ENCODE data around the gene TMC7.
"Not testable (repeated sequence)": the region's sequence is repeated elsewhere in the genome, so short reads cannot be mapped to it uniquely, and the experiment has no call there.

The TMC7 gene

DNA sequence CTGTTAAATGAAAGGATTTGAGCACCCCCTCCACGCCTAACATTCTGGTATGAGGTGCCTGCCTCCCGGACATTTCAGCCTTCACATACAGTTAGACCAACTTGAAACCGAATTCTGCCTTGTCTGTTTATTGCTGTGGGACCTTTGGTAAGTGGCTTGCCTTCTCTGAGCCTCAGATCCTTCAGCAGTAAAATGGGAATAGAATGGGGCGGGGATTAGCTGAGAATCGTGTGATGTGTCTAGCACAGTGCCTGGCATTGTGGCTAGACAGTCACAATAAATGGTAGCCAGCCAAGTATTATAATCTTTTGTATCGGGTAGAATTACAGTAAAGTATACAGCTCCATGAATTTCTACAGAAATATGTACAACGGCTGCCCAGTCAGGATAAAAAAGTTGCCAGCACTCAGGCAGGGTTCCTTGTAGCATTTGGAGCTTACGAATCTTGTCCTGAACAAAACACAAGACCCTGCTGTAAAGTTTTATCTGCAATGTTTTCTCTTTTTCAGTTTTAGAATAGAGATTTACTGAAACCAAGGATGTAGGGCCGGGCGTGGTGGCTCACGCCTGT, 786 bp downstream of the TMC7 start:
- DNase-seq, result no peak

DNA sequence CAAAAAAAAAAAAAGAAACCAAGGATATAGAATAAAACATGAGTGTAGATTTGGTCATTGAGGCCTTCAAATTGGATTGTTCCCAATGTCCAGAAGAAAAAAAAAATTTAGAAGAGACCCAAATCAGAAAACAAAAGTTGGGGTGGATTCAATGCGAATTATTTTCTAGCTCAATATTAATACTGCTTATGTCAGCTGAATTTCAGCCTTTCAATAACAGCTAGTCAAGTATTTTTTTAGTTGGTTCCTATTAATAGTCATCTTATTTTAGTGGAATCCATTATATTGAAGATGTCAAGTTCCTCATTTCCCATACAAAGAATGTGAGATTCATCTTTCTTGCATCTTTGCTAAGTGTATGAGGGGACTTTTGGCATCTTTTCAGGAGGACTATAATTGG, 1.5 kb downstream of the TMC7 start:
- not testable (repeated sequence) for DNase-seq

DNA sequence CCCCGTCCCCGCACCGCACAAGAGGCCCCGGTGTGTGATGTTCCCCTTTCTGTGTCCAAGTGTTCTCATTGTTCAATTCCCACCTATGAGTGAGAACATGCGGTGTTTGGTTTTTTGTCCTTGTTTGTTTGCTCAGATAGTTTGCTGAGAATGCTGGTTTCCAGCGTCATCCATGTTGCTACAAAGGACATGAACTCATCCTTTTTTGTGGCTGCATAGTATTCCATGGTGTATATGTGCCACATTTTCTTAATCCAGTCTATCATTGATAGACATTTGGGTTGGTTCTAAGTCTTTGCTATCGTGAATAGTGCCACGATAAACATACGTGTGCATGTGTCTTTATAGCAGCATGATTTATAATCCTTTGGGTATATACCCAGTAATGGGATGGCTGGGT, 8.0 kb downstream of the TMC7 start:
- not testable (repeated sequence) for DNase-seq

DNA sequence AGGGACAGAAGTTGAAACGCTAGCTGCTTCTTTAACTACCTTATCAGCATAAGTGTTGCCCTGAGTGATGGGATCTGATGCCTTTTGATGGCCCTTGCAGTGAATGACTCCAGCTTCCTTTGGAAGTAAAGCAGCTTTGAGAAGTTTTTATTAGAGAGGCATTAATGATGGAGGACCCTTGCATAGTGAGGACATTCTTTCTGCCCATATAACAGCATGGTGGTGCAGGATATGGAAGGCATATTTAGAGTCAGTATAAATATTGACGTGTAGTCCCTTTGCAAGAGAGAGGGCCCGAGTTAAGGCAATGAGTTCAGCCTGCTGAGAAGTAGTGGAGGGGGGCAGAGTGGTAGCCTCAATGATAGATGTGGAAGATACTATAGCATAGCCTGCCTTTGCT, 9.8 kb downstream of the TMC7 start:
- not testable (repeated sequence) for DNase-seq

DNA sequence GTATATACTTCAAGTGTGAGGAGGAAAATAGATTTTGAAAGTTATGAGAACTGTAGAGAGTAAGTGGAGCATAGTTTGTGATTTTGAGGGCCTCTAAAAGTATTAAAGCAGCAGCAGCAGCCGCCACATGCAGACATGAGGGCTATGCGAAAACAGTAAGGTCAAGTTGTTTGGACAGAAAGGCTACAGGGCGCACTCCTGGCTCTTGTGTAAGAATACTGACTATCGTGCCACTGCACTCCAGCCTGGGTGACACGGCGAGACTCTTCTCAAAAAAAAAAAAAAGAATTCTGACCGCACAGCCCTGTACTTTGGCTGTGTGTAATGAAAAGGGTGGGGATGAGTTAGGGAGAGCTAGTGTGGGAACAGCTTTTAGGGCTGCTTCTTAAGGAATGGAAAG, 10.4 kb downstream of the TMC7 start:
- DNase-seq, result not testable (repeated sequence)

DNA sequence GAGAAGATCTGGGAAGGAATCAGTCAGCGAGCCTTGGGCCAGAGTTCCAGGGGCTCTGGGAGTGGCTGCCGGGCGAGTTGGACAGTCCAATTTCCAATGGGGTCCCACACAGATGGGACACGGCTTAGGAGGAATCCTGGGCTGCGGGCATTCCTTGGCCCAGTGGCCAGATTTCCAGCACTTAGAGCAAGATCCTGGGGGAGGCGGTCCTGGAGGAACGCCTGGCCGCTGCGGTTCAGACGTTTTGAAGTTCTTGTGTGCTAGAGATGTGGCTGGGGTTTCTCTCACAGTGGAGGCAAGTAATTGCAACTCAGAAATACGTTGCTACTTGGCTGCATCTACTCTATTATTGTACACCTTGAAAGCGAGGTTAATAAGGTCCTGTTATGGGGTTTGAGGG, 11.7 kb downstream of the TMC7 start:
- DNase-seq, result not testable (repeated sequence)

DNA sequence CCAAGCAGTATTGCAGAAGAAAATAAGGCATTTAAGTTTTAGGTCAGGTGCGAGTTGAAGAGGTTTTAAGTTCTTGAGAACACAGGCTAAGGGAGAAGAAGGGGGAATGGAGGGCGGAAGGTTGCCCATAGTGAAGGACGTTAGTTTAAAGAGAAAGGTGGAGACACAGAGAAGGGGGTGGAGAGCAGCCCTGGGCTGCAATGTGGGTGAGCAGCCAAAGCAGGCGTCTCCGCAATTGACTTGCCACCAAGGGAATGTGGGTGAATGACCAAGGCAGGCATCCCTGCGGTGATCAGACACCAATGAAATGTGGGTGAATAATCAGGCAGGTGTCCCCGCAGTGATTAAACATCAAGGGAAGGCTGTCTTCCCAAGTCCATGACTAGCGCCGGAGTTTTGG, 12.8 kb downstream of the TMC7 start:
- DNase-seq, result not testable (repeated sequence)

DNA sequence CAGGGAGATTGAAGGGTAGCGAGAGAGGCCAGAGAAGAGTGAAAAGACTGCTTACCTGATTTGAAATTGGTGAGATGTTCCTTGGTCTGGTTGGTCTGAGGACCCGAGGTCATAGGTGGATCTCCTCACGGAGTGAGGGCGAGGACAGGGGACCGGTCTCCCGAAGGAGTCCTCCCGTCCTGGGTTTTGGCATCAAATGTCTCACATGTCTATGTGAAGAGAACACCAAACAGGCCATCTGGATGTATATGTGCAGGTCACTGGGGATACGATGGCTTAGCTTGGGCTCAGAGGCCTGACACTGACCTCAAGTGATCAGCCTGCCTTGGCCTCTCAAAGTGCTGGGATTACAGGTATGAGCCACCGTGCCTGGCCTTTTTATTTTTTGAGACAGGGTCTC, 13.3 kb downstream of the TMC7 start:
- not testable (repeated sequence) for DNase-seq

DNA sequence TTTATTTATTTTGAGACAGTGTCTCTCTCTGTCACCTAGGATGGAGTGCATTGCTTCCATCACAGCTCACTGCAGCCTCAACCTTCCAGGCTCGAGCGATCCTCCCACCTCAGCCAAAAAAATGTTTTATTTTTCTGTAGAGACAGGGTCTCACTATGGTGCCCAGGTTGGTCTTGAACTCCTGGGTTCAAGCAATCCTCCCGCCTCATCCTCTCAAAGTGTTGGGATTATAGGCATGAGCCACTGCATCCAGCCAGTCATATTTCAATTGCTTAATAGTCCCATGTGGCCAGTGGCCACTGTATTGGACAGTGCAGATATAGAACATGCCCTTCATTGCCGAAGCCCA, 15.3 kb downstream of the TMC7 start:
- DNase-seq, result no peak

DNA sequence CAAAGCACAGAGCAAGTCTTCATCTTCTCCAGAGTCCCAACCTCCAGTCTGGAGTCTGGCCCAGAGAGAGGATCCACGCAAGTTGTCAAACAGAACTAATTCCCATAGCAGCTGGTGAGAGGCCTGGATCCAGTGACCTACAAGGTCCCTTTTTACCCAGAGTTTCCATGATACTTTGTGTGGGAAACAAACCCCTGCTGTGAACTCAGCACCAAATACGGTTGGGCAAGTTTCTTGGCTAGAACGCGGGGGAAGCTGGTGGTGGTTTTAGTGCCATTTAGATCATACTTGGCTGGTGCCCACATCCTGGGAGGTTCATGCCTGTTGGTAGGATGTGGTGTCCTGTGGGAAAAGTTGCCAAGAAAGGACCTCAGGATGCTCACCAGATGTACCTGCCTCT, 18.1 kb downstream of the TMC7 start:
- no peak for DNase-seq

DNA sequence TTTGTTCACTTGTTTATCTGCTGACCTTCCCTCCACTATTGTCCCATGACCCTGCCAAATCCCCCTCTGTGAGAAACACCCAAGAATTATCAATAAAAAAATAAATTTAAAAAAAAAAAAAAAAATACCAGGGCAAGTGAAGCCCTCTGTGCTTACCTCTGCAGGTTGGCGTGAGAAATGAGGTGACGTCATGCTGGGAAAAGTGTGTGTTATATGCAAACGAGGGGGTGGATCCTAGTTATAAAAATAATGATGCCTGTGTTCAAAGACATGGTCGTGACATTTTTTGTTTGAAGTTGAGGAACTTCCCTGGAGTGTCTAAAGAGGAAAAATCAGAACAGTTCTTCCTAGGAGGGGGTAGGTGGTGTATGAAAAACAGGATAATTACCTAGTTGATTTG, 20.2 kb downstream of the TMC7 start:
- DNase-seq, result no peak

DNA sequence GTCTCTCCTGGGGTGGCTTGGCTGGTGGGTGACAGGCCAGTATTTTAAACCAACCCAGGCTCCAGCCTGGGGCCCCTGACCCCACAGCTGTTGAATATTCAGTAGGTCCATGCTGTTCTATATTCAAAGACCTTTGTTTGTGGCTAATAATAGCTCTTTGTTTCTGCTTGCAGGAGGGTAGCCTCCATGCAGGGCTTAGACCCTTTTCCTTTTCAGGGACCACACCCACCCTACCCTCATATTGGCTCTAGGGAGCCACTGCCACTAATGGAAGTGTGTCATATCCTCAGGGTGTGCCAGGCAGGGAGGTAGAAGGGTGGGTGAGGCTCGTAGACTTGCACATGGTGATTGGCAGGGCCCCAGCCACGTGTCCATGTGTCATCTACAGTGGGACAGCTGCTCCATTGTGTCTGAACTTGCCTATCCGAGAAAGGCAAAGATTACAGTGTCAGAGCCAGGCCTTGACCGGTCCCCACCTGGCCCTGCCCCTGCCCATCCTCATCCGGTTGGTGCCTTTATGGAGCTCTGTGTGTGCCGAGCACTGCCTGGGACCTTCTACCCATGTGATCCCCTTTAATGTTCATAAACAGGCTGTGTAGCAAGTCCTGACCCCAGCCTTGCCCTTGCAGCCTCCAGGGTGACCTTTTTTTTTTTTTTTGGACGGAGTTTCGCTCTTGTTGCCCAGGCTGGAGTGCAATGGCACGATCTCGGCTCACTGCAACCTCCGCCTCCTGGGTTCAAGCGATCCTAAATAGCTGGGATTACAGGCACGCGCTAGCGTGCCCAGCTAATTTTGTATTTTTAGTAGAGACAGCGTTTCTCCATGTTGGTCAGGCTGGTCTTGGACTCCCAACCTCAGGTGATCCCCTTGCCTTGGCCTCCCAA, 22.1 kb downstream of the TMC7 start:
- no peak for DNase-seq

DNA sequence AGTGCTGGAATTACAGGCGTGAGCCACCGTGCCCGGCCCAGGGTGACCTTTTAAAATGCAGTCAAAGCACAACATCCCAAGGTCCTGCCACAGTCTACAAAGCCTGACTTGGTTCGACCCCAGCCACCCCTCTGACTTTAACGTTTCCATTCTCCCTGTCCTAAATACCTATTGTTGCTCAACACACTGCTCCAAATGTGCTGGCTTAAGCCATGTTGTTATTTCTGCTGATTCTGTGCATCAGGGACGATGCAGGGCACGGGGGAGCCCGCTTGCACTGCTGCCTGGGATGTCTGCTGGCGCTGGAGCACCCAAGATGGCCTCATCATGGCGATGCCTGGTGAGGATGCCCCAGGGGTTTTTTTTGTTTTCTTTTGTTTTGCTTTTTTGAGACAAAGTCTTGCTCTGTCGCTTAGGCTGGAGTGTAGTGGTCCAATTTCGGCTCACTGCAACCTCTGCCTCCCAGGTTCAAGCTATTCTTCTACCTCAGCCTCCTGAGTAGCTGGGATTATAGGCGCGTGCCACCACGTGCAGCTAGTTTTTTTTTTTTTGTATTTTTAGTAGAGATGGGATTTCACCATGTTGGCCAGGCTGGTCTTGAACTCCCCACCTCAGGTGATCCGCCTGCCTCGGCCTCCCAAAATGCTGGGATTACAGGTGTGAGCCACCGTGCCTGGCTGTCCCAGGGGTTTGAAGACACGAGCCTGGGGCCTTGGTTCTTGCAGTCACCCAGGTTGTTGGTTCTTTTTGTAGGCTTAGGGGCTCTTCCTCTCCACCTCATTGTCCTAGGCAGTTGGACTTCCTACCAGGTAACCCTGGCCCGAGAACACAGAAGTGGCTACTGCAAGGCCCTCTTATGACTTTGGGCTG, 22.9 kb downstream of the TMC7 start:
- no peak for DNase-seq

DNA sequence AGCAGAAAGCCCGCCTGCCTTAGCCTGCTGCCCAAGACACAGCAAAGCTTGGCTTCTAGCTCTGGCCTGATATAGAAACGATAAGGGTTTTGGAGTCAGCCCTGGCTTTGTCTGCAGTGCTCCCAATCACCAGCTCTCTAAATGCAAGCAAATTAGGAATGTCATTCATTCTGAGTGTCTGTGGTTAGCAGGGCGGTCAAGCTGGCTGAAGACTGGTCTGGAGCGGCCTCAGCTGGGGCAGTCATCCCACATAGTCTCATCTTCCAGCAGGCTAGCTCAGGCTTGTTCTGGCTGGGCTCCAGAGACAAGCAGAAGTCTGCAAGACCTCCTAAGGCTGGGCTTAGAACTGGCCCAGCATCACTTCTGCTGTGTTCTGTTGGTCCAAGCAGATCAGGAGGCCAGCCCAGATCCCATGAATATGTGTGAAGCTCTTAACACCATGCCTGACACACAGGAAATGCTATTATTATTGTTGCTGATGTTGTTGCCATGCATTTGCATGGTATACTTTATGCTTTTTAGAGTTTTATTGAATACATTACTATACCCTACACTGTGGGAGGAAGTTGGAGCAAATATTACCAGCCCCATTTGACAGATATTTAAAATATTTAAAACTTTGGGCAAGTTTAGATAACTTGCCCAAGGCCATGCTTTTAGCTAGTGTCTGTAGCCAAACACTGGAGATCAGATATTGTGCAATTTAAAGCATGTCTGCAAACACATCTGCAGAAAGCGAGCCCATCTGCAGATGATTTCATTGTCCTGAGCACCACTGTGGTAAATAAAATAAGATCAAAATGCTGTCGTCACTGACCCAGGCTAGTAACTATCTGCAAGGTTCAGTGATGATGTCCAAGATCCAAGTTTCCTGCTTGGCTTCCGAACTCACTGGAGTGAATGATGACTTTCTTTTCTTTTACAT, 24.8 kb downstream of the TMC7 start:
- no peak for DNase-seq

DNA sequence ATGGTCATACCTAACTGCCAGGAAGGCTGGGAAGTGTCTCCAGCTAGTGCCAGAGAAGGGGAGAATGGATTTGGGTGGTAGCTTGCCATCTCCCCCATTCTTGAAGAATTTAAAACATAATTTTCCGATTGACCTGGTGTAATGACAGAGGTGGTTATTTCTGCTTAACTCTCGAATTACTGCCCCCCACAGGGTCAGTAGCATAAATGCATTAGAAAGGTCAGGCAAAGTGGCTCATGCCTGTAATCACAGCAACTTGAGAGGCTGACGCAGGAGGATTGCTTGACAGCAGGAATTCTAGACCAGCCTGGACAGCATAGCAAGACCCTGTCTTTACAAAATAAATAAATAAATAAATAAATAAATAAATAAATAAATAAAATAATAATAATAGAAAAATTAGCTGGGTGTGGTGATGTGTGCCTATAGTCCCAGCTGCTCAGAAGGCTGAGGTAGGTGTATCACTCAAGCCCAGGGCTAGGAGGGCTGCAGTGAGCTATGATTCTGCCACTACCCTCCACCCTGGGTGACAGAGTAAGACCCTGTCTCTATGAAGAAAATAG, 27.5 kb downstream of the TMC7 start:
- DNase-seq, result no peak

DNA sequence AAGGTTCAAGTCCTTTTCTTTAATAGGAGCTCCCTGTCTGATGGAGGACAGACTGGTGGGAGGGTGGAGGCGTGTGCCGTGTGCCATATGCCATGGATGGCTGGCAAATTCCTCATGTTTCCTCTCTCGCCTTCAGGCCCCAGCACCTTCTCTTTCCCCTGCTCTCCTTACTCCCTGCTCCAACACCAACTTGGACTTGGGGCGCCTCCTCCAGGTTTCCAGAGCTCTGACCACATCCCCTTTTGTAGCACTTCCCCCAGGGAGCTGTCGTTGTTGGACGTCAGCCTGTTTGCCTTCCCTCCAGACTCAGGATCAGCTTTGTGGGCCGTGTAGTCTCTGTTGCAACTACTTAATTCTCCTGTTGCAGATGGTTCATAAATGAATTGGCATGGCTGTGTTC, 30.7 kb downstream of the TMC7 start:
- no peak for DNase-seq

DNA sequence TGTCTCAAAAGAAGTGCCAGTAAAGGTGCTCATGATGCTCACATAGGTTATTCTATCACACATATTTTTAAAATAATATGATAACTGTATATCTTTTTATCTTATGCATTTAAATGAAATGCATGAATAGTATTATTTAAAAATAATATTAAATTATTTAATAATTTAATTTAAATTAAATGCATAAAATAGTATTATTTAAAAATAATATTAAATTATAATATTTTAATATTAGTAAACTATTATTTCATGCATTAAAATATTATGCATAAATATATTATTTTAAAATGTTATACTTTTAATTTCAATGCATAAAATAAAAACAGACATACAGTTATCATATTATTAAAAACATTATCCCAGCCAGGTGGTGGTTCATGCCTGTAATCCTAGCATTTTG, 33.4 kb downstream of the TMC7 start:
- no peak for DNase-seq

DNA sequence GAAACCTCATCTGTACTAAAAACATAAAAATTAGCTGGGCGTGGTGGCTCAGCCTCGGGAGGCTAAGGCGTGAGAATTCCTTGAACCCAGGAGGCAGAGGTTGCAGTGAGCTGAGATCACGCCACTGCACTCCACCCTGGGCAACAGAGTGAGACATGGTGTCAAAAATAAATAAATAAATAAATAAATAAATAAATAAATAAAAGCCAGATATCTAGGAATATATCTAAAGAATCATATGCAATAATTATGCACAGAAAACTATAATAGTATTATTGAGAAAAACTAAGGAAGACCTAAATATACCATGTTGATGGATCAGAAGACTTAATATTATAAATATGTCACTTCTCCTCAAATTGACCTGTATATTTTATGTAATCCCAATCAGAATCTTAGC, 37.0 kb downstream of the TMC7 start:
- no peak for DNase-seq

DNA sequence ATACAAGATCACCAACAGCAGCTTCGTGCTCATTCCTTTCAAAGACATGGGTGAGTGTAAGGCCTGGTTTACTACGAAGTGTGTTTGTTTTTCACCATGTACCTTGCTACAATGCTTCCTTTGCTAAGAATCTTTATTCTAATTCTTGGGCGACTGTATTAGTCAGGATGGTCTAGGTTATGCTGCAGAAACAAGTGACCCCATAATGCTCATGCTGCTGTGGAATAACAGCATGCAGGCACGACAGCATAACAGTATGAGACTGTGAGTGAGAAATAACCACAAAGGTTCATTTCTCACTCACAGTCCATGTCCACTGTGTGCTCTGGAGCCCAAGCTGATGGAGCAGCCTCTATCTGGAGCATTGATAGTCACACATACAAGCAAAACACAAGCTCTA, 38.0 kb downstream of the TMC7 start:
- DNase-seq, result no peak

DNA sequence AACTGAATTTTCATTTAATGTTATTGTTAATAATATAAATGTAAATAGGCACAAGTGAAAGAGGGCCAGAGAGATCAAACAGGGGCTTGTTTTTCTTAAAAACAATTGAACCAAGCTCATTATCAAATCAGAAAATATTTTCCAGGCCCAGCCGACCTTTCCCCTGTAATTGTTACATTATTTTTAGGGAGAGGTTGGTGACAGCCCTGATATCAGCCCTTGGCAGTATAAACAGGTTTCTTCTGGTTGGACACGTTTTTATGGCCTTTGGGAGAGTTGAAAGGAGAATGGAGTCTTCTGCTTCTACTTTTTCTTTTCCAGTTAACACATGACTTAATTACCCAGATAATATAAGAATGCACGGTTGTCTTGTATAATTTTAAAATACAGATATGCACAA, 43.7 kb downstream of the TMC7 start:
- no peak for DNase-seq

DNA sequence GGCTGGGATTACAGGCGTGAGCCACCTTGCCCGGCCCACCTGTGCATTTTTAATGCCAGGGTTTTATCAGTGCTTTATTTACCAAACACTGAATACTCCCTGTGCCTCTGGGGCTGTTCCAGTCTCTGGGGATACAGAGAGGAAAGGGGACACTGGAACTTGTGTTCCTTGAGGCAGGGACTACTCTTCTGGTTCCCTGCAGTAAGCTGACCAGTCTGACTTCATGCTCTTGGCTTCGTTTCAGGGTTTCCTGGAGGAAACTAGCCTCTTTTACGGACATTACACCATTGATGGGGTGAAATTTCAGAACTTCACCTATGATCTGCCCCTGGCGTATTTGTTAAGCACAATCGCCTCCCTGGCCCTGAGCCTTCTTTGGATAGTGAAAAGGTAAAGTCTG, 46.2 kb downstream of the TMC7 start:
- no peak for DNase-seq

DNA sequence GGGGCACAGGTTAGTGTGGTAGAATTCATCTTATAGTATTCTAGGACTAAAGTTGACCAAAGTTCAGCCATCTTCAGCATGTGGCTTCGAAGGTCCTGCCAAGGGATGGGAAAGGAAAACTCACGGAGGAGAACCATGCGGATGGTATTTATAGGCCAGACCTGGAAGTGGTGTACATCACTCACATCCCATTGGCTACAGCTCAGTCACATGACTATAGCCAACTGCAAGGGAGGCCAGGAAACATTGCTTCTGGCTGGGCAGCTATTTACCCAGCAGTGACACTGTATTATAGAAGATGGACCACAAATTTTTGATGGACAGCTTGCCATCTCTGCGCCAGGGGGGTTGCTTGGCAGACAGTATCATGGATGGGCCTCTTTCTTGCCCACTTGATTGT, 48.0 kb downstream of the TMC7 start:
- no peak for DNase-seq

Measured in NCI-H2171 treated with DMSO at 0.1 percent for 48 hours (cell line).